GM12865 (cell line): ENCODE results near the gene EPAS1.

Experiments
- DNase-seq: peaks from one replicate; pipeline ENCODE4 v3.0.0; 2010; ENCODE audit warnings: low read depth
- H3K4me3 ChIP-seq: 2 replicates; pipeline ENCODE4 v1.5.1; 2011; ENCODE audit warnings: mild to moderate bottlenecking, low read depth, low read length, control low read depth
- CTCF ChIP-seq: IDR thresholded peaks from 2 replicates; pipeline ENCODE4 v1.5.1; 2011; ENCODE audit warnings: low read length, control low read depth, low read depth, inconsistent platforms; ENCODE audit not compliant: insufficient read depth; ENCODE audit errors: missing control alignments

Gene EPAS1

GRCh38 chr2:46411245-46411641 lies 114.0 kb downstream of the EPAS1 start:
- TF ChIP-seq CTCF: no peak
- no peak overlapping the region for H3K4me3 ChIP-seq
- no peak for DNase-seq

GRCh38 chr2:46411985-46412384 lies 114.8 kb downstream of the EPAS1 start:
- H3K4me3 ChIP-seq: no peak overlapping the region
- no peak for TF ChIP-seq CTCF
- DNase-seq: no peak

GRCh38 chr2:46413111-46413510 lies 115.9 kb downstream of the EPAS1 start:
- DNase-seq: no peak
- no peak overlapping the region for H3K4me3 ChIP-seq
- TF ChIP-seq CTCF: no peak

- no peak for DNase-seq
- TF ChIP-seq CTCF: no peak
- no peak overlapping the region for H3K4me3 ChIP-seq
Observed at GRCh38 chr2:46413631-46414030, 116.4 kb downstream of the EPAS1 start.

DNA sequence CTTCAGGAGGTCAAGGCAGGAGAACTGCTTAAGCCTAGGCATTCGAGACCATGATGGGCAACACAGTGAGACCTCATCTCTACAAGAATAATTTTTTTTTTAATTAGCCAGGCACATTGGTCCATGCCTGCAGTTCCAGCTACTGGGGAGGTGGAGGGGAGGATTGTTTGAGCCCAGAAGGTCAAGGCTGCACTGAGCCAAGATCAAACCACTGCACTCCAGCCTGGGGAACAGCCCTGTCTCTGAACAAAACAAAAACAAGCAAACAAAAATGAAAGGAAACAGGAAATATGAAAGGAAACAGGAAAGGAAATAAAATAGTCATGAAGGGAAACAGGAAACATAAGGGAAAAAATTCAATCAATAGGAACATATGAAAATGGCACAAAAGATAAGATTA lies 117.5 kb downstream of the EPAS1 start:
- TF ChIP-seq CTCF: no peak

DNA sequence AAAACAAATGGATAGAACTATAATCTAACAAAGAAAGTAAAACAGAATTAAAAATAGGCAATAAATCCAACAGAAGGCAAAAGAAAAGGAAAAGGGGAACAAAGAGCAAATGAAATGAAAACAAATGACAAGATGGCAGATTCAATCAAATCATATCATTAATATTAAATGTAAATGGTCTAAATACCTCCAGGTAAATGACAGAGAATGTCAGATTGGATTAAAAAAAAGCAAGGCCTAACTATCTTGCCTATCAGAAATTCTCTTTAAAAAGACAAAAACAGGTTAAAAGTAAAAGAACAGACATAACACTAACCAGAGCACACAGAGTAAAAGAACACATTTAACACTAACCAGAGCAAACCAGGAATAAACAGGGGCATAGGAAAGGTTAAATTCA lies 119.1 kb downstream of the EPAS1 start:
- DNase-seq: no peak
- H3K4me3 ChIP-seq: no peak overlapping the region
- TF ChIP-seq CTCF: no peak

More for the DNA sequence above, 117.5 kb downstream of the EPAS1 start:
- DNase-seq: no peak
- no peak overlapping the region for H3K4me3 ChIP-seq

DNA sequence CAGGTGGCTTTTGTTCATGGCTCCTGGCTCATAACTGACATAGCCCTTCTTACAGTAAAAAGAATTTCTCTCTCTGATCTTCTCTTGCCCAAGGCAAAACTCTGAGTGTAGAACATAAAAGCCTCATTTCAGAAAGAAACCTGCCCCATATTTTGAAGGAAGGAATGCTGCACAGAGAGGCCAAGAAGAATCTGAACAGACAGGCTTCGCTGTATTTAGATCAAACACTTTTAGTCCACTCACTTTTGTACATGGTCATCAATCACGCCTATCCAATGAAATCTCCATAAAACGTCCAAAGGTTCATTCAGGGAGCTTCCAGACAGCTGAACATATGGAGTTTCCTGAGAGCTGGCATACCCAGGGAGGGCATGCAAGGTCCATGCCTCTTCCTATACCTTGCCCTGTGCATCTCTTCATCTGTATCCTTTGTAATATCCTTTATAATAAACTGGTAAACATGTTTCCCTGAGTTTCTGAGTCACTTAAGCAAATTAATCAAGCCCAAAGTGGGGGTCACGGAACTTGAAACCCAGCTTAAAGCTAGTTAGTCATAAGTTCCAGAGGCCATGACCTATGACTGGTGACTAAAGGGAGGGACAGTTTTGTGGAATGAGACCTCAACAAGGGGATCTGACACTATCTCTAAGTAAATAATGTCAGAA lies 119.7 kb downstream of the EPAS1 start:
- DNase-seq: no peak
- H3K4me3 ChIP-seq: no peak overlapping the region
- TF ChIP-seq CTCF: no peak
